Measurements from ENCODE around the gene SLC39A12.

DNA sequence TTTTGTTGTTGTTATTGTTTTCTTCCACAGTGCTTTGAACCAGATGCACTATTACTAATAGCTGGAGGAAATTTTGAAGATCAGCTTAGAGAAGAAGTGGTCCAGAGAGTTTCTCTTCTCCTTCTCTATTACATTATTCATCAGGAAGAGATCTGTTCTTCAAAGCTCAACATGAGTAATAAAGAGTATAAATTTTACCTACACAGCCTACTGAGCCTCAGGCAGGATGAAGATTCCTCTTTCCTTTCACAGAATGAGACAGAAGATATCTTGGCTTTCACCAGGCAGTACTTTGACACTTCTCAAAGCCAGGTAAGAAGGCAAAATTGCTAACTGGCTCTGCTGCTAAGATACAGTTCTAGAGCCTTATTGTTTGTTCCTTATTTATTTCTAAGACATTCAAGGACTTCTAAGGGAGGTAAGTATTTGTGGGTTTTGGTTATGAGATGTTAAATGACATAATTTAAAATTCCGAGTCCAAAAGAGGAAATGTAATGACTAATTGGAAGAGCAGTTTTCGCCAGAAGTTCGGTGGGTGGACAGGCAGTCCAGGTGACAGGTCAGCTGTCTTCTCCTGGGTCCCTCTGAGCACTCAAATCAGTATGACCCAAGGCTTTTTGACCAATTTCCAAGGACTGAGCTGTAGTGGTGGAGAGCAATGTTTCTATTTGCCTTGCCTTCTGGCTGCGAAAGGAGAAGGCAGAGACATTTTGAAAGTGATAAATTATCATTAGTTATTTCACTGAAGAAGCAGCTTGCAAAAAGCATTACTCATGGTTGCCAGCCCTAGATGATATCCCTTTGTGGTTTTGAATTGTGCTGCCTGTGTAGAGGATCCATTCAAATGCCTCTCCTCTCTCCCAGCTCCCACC lies 10.1 kb downstream of the SLC39A12 start:
- TF ChIP-seq YY1 (IDR thresholded peaks at IDR 0.05; ENCODE audit: low read depth) (no peak), EP300 (IDR thresholded peaks at IDR 0.05; ENCODE audit: borderline replicate concordance) (no peak), EGR1 (IDR thresholded peaks at IDR 0.05) (no peak), USF1 (IDR thresholded peaks at IDR 0.05) (no peak), TAF1 (IDR thresholded peaks at IDR 0.05; ENCODE audit: low read depth) (no peak), FOXM1 (IDR thresholded peaks at IDR 0.05; ENCODE audit: borderline replicate concordance, low read depth) (no peak), CREB1 (IDR thresholded peaks at IDR 0.05; ENCODE audit: low read depth) (no peak), TCF12 (IDR thresholded peaks at IDR 0.05; ENCODE audit: low read depth) (no peak)
- TF ChIP-seq, protein P1, sequence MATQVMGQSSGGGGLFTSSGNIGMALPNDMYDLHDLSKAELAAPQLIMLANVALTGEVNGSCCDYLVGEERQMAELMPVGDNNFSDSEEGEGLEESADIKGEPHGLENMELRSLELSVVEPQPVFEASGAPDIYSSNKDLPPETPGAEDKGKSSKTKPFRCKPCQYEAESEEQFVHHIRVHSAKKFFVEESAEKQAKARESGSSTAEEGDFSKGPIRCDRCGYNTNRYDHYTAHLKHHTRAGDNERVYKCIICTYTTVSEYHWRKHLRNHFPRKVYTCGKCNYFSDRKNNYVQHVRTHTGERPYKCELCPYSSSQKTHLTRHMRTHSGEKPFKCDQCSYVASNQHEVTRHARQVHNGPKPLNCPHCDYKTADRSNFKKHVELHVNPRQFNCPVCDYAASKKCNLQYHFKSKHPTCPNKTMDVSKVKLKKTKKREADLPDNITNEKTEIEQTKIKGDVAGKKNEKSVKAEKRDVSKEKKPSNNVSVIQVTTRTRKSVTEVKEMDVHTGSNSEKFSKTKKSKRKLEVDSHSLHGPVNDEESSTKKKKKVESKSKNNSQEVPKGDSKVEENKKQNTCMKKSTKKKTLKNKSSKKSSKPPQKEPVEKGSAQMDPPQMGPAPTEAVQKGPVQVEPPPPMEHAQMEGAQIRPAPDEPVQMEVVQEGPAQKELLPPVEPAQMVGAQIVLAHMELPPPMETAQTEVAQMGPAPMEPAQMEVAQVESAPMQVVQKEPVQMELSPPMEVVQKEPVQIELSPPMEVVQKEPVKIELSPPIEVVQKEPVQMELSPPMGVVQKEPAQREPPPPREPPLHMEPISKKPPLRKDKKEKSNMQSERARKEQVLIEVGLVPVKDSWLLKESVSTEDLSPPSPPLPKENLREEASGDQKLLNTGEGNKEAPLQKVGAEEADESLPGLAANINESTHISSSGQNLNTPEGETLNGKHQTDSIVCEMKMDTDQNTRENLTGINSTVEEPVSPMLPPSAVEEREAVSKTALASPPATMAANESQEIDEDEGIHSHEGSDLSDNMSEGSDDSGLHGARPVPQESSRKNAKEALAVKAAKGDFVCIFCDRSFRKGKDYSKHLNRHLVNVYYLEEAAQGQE (IDR thresholded peaks at IDR 0.05; ENCODE audit: low read depth), result no peak
- TF ChIP-seq, protein P2, sequence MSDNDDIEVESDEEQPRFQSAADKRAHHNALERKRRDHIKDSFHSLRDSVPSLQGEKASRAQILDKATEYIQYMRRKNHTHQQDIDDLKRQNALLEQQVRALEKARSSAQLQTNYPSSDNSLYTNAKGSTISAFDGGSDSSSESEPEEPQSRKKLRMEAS (IDR thresholded peaks at IDR 0.05), result no peak
